Stomach smooth muscle (tissue), 2 donors: ENCODE data around the gene LRP2.
"Not testable (repeated sequence)": the region's sequence is repeated elsewhere in the genome, so short reads cannot be mapped to it uniquely, and the experiment has no call there.

Source experiments
- H3K27ac ChIP-seq: one replicate; pipeline ENCODE4 v1.7.0; 2013; ENCODE audit warnings: mild to moderate bottlenecking, low read length, inconsistent platforms
- H3K27me3 ChIP-seq, 2 donors: one replicate each; pipeline ENCODE4 v1.7.0; 2013; ENCODE audit warnings: low read length in 2 of 2; ENCODE audit not compliant: insufficient read depth in 2 of 2, control insufficient read depth in 1 of 2
- H3K36me3 ChIP-seq, 2 donors: one replicate each; pipeline ENCODE4 v1.7.0; 2013; ENCODE audit warnings: low read length in 2 of 2; ENCODE audit not compliant: control insufficient read depth in 2 of 2, insufficient read depth in 2 of 2
- H3K4me1 ChIP-seq: one replicate; pipeline ENCODE4 v1.7.0; 2013; ENCODE audit warnings: low read length; ENCODE audit not compliant: control insufficient read depth, insufficient read depth
- H3K4me3 ChIP-seq, 2 donors: one replicate each; pipeline ENCODE4 v1.7.0; 2013; ENCODE audit warnings: low read length in 2 of 2
- H3K9ac ChIP-seq, 2 donors: one replicate each; pipeline ENCODE4 v1.7.0; 2013; ENCODE audit warnings: low read length in 2 of 2, mild to moderate bottlenecking in 1 of 2
- H3K9me3 ChIP-seq, 2 donors: one replicate each; pipeline ENCODE4 v1.7.0; 2013; ENCODE audit warnings: low read length in 2 of 2; ENCODE audit not compliant: control insufficient read depth in 2 of 2
- donor health status: healthy.
- donor health status: Pancreatic carcinoma.

LRP2 gene

DNA sequence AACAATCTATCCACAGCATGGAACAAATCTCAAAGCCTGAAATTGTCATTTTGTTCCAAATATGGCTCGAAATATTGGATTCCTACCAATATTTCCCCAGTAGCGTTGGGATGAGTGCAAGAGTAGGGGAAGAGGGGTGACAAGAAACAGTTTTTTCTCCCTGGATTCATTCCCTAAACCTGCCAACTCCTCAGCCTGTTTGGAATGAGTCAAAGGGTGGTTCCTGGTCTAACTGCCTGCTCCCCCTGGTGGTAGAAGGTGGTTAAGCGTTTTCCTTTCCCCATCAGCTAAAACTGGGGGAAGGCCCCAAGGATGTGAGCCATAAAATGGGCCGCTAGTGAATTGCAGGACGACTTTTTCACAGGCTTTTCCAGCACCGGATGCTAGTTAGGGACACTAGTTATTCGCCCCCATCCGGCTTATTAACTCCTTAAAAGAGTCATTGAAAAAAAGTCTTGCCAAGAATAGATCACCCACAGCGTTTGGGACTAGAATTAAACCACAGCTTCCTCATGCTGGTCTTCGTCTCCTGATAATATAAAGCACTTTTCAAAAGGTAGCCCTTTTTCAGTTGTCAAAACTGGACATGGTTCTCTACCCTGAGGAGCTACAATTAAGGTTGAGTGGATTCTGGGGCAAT, 220.5 kb downstream of the LRP2 start:
- no peaks in the 10 kb centered on the region for H3K9me3 ChIP-seq
- H3K9ac ChIP-seq, result no peak overlapping the region
- H3K27ac ChIP-seq, result no peak overlapping the region
- no peaks in the 10 kb centered on the region for H3K4me1 ChIP-seq
- no peaks in the 10 kb centered on the region for H3K27me3 ChIP-seq
- no peak overlapping the region for H3K4me3 ChIP-seq
- H3K36me3 ChIP-seq, result no peaks in the 10 kb centered on the region

GRCh38 chr2:169139993-169140767, 222.2 kb downstream of the LRP2 start:
- Histone ChIP-seq H3K27me3 (no peaks in the 10 kb centered on the region), H3K36me3 (no peaks in the 10 kb centered on the region), H3K27ac (no peak overlapping the region), H3K9me3 (no peaks in the 10 kb centered on the region), H3K4me1 (no peaks in the 10 kb centered on the region), H3K9ac (no peak overlapping the region), H3K4me3 (no peak overlapping the region)

GRCh38 chr2:169139145-169139544, 223.2 kb downstream of the LRP2 start:
- no peak overlapping the region for H3K4me3 ChIP-seq
- no peaks in the 10 kb centered on the region for H3K36me3 ChIP-seq
- H3K27ac ChIP-seq, result no peak overlapping the region
- H3K9ac ChIP-seq, result no peak overlapping the region
- no peaks in the 10 kb centered on the region for H3K27me3 ChIP-seq
- no peaks in the 10 kb centered on the region for H3K9me3 ChIP-seq
- H3K4me1 ChIP-seq, result no peaks in the 10 kb centered on the region

DNA sequence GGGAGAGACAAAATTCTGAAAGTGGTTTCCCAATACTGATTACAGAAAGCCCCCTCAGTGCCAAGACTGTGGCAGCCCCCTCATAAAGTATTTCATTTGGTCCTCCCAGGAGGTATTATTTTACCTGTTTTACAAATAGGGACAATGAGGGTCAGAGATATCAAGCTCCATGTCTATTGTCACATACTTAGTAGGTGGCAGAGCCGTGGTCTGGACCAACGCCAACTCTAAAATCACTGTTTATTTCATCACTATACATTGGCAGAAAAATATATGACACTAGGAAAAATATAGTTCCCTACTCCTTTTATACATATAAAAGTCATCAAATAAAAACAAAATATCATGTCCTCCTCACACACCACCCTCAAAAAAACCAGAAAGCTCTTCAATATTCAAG, 224.4 kb downstream of the LRP2 start:
- Histone ChIP-seq H3K36me3 (no peaks in the 10 kb centered on the region), H3K27me3 (no peaks in the 10 kb centered on the region), H3K27ac (no peak overlapping the region), H3K4me3 (no peak overlapping the region), H3K9me3 (no peaks in the 10 kb centered on the region), H3K4me1 (no peaks in the 10 kb centered on the region), H3K9ac (no peak overlapping the region)

DNA sequence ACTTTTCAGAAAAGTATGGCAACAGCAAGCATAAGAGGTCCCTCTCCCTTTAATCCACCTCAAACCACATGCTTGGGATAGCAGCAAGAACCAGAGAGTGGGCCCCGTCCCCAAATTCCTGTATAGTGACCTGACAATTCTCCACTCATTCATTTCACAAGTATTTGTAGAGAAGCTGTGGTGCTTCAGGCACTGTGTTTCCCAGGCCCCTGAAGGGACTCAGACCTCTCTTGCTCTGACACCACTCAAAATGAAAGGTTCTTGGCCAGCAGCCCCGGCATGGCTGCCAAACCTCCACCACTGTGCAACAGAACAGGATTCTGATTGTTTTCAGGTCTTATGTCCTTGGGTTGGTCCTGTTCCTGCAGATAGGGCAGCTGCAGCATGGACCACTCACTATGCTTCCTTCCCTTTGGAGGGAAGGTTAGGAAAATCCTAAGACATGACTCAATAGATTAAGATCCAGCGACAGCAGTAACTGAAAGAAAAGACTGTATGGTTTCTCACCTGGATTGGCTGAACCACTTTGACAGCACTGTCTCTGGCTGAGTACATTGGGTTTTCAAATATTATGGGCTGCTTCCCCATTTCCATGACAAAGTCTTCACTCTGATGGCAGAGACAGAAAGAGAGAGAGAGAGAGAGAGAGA, 225.3 kb downstream of the LRP2 start:
- Histone ChIP-seq H3K4me1 (no peaks in the 10 kb centered on the region), H3K27me3 (no peaks in the 10 kb centered on the region), H3K9ac (no peak overlapping the region), H3K9me3 (no peaks in the 10 kb centered on the region), H3K27ac (no peak overlapping the region), H3K4me3 (no peak overlapping the region), H3K36me3 (no peaks in the 10 kb centered on the region)

- not testable (repeated sequence) for H3K9ac ChIP-seq, H3K27ac ChIP-seq, H3K36me3 ChIP-seq, H3K27me3 ChIP-seq, H3K9me3 ChIP-seq, H3K4me1 ChIP-seq, H3K4me3 ChIP-seq
These were observed 225.9 kb downstream of the LRP2 start for GRCh38 chr2:169136428-169136827.

DNA sequence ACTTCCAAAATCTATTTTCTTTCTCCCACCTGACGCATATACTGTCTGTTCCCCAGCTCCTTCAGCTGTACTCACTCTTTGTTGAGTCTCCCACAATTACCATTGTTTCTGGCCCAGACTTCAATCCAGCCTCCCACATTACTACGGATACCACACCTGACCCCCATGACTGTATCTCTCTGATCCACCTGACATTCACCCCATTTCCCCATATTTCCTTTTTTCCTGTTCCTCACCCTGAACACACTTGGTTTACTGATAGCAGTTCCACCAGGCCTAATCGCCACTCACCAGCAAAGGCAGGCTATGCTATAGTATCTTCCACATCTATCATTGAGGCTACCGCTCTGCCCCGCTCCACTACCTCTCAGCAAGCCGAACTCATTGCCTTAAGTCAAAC, 228.1 kb downstream of the LRP2 start:
- not testable (repeated sequence) for H3K4me3 ChIP-seq, H3K36me3 ChIP-seq, H3K4me1 ChIP-seq, H3K9me3 ChIP-seq, H3K9ac ChIP-seq, H3K27ac ChIP-seq, H3K27me3 ChIP-seq

DNA sequence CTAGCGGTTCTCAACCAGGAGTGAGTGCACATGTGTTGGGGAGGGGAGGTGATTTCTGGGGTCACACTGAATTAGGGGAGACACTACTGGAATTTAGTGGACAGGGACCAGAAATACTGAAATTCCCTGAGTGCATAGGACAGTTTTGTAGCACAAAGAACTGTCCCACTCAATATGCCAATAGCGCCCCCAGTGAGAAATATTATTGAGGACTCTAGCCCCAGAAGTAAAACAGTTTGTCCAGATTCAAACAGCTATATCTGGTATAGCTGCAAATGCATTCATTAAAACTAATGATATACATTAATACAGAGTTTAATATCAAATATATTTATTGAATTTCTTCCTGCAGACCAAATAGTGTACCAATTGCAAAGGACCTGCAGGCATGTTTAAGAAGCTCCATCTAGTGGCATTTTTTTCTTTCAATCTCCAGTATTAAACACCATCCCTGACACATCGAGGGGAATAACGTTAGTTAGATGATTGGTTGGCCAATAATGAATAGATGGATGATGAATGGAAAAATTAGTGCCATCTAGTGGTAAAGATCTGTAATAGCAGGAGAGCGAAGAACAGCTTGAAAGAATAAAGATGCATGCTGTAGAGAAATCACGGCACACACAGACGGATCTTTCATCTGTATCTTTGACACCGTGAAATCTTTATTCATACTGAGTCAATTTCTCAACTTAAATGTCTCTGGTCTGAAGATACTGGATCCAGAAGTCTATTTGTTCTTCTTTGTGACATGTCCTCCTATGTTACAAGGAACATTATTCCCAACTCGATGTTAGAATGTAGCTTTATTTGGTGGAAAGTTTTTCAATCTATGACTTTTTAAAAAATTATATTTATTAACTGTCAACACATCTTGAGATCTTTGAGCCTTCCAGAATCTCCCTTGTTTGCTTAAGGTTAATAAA, 230.5 kb downstream of the LRP2 start:
- H3K4me3 ChIP-seq, result no peak overlapping the region
- H3K27ac ChIP-seq, result no peak overlapping the region
- no peak overlapping the region for H3K9ac ChIP-seq

DNA sequence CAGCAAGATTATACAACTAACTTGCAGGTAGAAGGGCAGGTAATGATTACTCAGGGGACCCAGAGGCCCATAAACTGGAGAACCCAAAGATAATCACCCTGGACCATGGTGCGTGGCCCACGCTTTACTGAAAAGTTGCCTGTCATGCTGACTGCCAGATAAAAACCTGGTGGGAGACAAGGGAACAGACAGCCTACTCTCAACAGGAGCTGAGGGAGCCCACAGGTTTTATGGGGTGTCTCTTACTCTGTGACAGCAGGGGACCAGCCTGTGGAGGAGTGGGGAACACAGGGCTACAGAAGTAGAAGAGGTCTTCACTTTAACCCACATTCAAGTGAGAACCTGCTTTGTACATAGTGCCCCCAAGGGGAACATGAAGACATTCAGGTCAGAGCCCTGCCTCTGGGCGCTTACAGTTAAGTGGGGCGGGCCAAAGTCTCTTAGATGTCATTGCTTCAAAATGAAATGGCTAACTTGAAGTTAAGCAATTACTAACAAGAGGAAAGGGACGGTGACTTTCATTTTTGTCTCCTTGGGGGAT, 232.6 kb downstream of the LRP2 start:
- no peaks in the 10 kb centered on the region for H3K36me3 ChIP-seq
- no peaks in the 10 kb centered on the region for H3K4me1 ChIP-seq
- H3K9me3 ChIP-seq, result no peaks in the 10 kb centered on the region
- H3K27me3 ChIP-seq, result no peaks in the 10 kb centered on the region
- no peak overlapping the region for H3K4me3 ChIP-seq
- no peak overlapping the region for H3K9ac ChIP-seq
- no peak overlapping the region for H3K27ac ChIP-seq

More for the DNA sequence above, 230.5 kb downstream of the LRP2 start:
- no peaks in the 10 kb centered on the region for H3K27me3 ChIP-seq
- no peaks in the 10 kb centered on the region for H3K4me1 ChIP-seq
- H3K36me3 ChIP-seq, result no peaks in the 10 kb centered on the region
- H3K9me3 ChIP-seq, result no peaks in the 10 kb centered on the region

DNA sequence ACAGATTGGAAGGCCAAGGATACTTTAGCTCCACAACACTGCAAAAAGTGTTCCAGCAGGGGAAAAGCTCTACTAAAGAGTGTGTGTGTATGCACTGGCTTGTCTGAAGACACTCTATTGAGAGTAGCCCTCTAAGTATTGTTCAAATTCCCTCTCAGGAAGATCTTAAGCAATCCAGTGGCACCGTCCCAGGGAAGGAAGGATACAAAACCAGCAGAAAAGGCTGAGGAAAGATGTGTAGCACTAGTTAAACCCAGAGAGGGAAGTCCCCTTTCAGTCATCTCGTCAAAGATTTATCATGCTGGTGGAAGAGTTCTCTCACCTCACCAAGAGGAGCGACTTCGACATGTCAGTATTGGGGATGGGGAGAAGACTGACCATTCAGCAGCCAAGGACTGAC, 242.5 kb downstream of the LRP2 start:
- H3K9ac ChIP-seq, result no peak overlapping the region
- no peaks in the 10 kb centered on the region for H3K4me1 ChIP-seq
- H3K36me3 ChIP-seq, result no peaks in the 10 kb centered on the region
- no peaks in the 10 kb centered on the region for H3K9me3 ChIP-seq
- H3K4me3 ChIP-seq, result no peak overlapping the region
- H3K27ac ChIP-seq, result no peak overlapping the region
- peaks cover 0 to 4% of the 10 kb centered on the region in 2 donors for H3K27me3 ChIP-seq
